ENCODE data around the gene SEC14L1.

SEC14L1 gene

GRCh38 chr17:77116371-77116860, 24.4 kb upstream of the SEC14L1 start:
- DNase-seq = no peak

GRCh38 chr17:77117415-77117814, 23.4 kb upstream of the SEC14L1 start:
- no peak for DNase-seq

GRCh38 chr17:77118251-77118928, 22.4 kb upstream of the SEC14L1 start:
- DNase-seq = no peak

- no peak for DNase-seq
Measured at GRCh38 chr17:77119668-77120301, 21.0 kb upstream of the SEC14L1 start.

DNA sequence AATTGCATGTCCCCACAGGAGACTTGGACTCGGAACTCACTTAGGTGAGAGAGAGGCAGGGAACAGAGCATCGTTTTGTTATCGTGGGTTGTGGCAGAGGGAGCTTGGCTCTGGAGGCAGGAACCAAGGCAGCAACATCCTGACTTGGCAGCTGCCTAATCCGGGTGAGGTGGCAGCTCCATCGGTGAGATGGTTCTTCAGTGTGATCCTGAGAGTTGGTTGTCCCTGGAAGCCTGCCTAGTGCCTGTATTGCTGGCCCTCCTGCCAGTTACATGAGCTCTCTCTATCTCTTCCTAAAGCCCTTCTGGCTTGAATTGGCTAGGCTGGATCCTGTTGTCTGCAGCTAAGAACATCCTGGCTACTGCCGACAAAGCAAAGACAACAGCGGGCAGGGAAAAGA, 19.9 kb upstream of the SEC14L1 start:
- DNase-seq = no peak

GRCh38 chr17:77124192-77124889, 16.4 kb upstream of the SEC14L1 start:
- no peak for DNase-seq

DNA sequence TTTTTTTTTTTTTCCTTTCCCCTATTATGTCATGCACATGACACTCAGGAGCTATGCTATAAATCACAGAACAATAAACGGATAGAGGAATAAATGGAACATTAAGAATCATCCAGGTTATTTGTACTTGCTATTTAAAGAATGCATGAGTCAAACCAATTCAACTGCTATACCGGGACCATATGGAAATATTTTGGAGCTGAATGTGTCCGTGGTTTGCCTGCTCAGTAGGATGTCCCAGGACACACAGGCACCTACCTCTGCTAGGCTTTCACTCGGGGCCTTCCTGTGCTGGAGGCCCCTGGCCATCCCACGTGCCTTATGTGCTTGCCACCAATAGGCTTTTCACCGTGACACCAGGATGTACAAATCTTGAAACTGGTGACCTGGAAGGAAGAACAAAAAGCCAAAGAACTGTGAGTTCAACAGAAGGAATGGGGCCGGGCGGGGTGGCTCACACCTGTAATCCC, 15.3 kb upstream of the SEC14L1 start:
- no peak for DNase-seq

- DNase-seq = no peak
Measured at GRCh38 chr17:77126519-77126918, 14.2 kb upstream of the SEC14L1 start.

GRCh38 chr17:77127735-77128361, 12.9 kb upstream of the SEC14L1 start:
- peak; percentile 56 to 58 for DNase-seq

GRCh38 chr17:77128896-77129567, 11.7 kb upstream of the SEC14L1 start:
- no peak for DNase-seq

GRCh38 chr17:77129568-77130301, 11.0 kb upstream of the SEC14L1 start:
- DNase-seq = no peak

DNA sequence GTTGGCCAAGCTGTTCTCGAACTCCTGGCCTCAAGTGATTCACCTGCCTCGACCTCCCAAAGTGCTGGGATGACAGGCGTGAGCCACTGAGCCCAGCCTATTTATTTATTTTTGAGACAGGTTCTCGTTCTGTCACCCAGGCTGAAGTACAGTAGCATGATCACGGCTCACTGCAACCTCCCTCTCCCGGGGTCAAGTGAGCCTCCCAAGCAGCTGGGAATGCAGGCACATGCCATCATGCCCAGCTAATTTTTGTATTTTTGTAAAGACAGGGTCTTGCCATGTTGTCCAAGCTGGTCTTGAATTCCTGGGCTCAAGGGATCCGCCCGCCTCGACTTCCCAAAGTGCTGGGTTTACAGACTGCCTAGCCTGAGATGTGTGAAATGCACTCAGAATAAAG, 10.2 kb upstream of the SEC14L1 start:
- no peak for DNase-seq

DNA sequence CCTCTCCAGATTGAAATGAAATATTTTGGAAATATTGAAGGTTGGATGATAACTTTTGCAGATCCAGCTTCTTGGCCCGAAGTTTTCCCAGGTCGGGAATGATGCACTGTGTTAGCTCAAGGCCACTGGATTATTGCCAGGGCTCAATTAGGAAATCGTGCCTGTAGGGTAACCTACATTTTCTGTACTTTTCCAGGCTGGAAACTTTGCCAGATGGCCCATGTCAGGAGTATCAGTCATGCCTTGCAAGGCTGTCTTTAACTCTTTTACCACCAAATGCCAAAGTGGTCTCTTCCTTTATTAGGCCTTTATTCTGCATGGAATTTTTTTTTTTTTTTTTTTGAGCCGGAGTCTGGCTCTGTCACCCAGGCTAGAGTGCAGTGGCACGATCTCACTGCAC, 8.9 kb upstream of the SEC14L1 start:
- no peak for DNase-seq

DNA sequence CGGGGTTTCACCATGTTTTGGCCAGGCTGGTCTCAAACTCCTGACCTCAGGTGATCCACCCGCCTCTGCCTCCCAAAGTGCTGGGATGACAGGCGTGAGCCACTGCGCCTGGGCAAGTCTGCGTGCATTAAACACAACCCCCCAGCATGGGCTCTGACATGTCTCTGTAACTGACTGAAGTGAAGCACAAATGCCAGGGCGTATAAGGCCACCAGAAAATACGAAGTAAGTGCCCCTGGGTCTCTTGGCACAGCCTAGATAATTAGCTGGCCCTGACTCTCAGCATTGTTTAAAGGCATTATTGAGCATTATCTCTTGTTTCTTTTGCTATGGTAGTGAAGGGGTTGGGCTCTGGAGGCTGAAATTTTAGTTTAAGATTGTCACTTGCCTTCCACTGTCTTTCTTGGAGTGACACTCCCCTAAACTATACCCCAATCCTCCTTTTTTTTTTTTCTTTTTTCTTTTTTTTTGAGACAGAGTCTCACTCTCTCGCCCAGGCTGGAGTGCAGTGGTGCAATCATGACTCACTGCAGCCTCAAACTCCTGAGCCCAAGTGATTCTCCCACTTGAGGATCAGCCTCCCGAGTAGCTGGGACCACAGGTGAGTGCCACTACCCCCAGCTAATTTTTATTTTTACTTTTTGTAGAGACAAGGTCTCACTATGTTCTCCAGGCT, 8.2 kb upstream of the SEC14L1 start:
- no peak for DNase-seq

DNA sequence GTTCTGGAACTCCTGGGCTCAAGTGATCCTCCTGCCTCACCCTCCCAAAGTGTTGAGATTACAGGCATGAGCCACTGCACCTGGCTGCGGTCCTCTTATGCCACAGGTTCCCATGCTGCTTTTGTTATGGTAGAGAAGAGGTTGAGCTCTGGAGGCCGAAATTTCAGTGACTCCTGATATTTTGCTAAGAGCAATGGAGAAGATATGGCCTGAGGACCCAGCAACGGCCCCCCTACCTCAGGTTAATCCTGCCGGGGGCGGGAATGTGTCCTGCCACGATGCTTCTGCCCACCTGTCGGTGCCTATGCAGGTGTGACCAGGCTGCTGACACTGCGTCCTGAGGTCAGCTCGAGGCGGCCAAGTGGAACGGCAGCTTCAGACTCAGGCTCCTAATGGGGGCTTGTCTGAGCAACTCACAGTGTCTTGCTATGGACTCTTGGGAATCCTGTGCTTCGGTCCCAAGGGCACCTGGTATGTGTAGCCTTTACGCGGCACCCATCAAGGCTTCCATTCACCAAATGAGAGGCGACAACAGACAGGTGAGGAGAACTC, 7.6 kb upstream of the SEC14L1 start:
- no peak for DNase-seq

- DNase-seq = no peak
Measured at GRCh38 chr17:77136420-77136767, 4.4 kb upstream of the SEC14L1 start.

GRCh38 chr17:77137111-77137510, 3.7 kb upstream of the SEC14L1 start:
- no peak for DNase-seq

GRCh38 chr17:77137886-77138285, 2.9 kb upstream of the SEC14L1 start:
- DNase-seq = peak; percentile 44 to 48

DNA sequence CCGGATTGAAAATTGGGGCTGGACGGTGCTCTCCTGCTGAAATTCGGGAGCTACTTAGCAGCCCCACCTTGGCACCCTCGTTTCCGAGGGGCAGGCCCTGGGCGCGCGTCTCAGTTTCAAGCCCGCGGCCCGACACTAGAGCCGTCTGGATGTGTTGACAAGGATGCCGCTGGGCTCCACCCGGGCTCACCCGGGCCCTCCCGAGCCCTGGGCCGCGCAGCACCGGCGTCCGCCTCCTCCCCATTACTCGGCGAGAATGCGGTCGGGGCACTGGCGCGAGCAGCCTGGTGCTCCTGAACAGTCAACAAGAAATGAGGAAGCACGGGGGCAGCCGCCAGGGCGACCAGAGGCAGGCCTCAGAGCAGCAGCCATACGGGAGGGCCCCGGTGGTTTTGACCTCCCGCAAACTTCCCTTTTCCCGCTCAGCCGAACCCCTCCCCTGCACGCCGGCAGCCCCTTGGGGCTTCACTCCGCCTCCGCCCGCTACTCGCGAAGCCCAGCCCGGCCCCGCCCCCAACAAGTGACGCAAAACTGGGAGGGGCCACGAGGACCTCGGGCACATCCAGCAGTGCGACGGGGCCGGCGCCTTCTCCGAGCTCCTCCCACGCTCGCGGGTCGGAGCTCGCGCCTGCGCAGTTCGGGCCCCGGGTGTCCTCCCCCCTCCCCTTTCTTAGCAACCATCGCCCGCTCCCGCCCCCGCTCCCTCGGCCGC, 447 bp upstream of the SEC14L1 start:
- peak; percentile 99 to 100 for DNase-seq

DNA sequence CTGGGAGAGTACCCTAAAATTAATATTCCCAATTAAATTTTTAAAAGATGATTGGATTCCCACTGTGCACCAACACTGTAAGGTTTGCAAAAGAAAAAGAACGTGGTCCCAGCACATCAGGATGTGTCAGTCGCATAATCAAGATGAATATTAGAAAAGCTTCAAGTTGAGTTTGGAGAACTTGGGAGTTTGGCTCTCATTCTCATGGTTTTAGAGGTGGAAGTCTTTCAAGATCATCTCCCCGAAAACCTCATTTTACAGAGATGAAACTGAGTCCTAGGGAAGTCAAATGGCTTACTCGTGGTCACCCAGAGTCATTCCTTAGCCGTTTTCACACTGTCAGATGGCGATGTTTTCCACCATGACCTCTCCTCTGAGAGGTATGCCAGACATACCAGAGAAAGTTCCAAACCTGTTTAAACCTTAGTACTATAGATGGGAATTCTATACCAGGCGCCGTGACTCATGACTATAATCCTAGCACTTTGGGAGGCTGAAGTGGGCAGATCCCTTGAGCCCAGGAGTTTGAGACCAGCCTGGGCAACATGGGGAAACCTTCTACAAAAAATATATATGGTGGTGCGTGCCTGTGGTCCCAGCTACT, 1.2 kb downstream of the SEC14L1 start:
- DNase-seq = no peak

Data from stimulated activated CD4-positive, alpha-beta T cell treated with anti-CD3 and anti-CD28 coated beads, Interleukin-2, amount 100 ng/mL, for 24 hours (primary cell).